Endothelial cell of umbilical vein (primary cell): ENCODE results near the gene ZNF511.

ENCODE experiments used
- CTCF ChIP-seq, 2 donors: IDR thresholded peaks; 1 replicate in 1 of 2; 2 replicates in 1 of 2; pipeline ENCODE4 v1.5.1; 2011; ENCODE audit warnings: low read length in 2 of 2, mild to moderate bottlenecking in 2 of 2, moderate library complexity in 2 of 2, control low read depth in 1 of 2, inconsistent platforms in 1 of 2, low read depth in 1 of 2; ENCODE audit not compliant: insufficient read depth in 1 of 2; ENCODE audit errors: extremely low read depth in 1 of 2
- POLR2A ChIP-seq: IDR thresholded peaks from 2 replicates; pipeline ENCODE4 v1.6.1; 2012; ENCODE audit warnings: low read depth, mild to moderate bottlenecking, control low read depth, low read length

GRCh38 chr10:133270773-133271297 is 37.9 kb upstream of the ZNF511 start:
- TF ChIP-seq CTCF (IDR thresholded peaks at IDR 0.05; ENCODE audit: extremely low read depth in 1 of 2, insufficient read depth in 1 of 2, low read depth in 1 of 2, low read length in 2 of 2), result no peak
- no peak for TF ChIP-seq POLR2A
